Measurements from ENCODE around the gene CDCA7L.

Gene CDCA7L, protein sequence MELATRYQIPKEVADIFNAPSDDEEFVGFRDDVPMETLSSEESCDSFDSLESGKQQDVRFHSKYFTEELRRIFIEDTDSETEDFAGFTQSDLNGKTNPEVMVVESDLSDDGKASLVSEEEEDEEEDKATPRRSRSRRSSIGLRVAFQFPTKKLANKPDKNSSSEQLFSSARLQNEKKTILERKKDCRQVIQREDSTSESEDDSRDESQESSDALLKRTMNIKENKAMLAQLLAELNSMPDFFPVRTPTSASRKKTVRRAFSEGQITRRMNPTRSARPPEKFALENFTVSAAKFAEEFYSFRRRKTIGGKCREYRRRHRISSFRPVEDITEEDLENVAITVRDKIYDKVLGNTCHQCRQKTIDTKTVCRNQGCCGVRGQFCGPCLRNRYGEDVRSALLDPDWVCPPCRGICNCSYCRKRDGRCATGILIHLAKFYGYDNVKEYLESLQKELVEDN
- total RNA-seq: 5.6 to 17.1 reads per million in 2 donors

DNA sequence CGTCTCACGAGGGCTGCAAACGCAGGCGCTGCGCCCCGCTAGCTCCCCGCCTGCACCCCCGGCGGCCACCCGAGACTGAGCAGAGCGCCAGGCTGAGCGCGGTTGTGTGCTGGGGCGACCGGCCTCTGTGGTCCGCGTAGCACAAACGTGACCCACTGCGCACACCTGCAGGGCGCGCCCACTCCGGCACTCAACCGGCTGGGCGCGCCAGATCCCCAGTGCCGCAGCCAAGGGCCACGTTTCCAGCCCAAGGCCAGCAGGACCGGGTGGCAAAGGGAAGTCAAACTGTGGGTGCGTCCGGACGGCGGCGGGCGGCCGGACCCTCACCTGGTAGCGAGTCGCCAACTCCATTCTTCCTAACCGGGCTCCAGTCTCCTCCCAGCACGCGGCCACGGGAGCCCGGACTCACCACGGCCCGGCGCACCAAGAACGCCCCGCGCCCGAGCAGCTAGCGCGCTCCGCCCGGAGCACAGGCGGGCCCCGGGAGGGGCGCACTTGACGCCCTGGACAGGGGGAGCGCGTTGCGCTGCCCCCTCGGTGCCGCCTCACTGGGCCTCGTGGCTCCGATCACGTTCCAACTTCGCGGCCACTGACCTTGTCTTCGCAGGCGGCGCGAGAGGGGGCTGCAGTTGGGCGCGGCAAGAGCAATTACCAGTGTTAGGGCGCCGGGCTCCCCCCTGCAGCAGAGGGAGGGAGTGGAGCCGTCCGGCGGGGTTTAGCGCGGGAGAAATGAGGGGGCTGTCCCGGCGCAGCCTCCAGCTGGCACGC, at the start of gene CDCA7L:
TSS of gene CDCA7L (minus strand) at position 446 of the 768 bp plus-strand sequence. CDS start at position 351, 95 bp downstream.
- peak; percentile 1 for DNase-seq

DNA sequence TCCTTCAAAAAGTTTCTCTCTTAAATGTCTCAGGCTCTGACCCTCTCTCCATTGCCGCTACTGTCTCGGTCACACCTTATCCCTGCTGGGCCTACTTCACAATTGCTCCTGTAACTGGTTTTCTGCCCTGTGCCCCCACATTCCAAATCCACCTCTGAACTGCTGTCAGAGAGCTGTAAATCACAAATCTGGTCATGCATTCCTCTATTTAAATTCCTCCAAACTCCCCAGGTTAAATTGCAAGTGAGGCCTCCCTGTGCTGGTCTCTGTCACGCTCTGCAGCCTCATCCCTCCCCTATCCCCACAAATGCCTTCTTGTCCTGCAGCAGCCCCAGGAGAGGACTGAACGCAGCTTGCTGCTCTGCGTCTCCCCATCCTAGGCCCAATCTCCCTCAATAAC, 40.4 kb upstream of the CDCA7L start:
- no peak for DNase-seq

DNA sequence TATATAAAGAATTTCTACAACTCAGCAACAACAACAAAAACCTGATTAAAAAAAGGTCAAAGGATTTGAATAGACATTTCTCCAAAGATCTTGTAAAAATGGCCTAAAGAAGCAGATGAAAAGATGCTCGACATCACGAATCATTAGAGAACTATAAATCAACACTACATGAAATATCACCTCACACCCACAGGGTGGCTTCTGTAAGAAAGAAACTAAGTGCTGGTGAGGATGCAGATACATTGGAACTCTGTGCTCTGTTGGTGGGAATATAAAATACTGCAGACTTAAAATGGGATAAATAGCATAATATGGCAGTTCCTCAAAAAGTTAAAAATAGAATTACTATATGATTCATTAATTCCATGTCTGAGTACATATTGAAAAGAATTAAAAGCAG, 38.3 kb upstream of the CDCA7L start:
- DNase-seq: no peak

DNA sequence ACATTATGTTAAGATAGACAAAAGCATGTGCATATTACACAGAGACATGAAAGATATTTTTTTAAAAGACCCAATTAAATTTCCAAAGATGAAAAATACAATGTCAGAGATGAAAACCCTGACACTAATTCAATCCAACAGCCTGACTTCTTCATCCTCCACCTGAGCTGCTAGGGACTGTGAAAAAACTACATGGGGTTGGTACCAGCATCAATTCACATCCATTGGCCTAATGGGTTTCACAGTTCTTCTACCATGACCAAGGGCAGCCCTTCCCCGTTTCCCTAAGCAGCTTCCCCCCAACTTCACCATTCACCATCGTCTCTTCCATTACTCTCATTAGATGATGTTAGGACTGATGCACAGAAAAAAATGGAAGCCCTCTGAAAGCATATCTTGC, 37.4 kb upstream of the CDCA7L start:
- no peak for DNase-seq

DNA sequence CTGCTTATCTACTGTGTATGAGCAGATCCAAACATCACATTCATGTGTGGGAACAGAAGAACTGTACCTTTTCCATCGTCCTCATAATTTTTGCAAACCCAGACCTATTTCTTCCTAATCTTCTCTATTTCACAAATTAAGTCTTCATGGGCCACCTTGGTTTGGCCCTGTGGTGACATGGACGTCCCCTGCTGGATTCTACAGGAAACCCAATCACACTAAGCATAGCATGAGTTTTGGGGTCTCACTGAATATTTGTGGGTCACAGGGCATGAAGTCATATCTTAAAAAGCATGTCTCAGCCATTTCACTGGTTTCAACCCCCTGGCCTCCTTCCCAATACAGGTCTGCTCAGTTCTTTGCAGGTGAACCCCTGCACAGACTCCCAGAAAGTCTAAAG, 35.8 kb upstream of the CDCA7L start:
- DNase-seq: no peak

DNA sequence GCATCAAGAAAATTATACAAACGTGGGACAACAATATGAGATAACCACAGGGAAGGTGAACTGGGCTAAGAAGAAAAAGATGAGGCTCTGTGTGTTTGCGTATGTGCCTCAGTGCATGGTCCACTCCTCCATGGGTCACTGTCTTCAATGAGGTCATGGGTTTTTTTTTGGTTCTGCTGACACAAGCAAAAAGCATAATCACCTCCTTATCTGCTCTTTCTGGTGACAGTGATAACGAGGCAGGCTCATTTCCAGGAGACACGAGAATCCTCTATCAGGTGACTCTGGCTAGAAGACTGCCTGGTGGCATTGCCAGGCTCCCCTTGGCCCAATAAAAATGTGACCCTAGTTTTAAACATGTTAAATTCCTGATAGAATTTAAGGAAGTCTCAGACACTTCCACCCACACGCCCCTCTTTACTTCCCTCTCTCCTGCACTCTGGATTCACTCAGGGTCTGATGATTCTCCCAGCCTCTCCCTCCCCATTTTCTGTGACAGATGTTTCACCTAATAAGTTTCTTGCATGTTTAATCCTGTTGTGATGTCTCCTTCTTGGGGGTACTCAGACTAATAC, 35.3 kb upstream of the CDCA7L start:
- DNase-seq: no peak

DNA sequence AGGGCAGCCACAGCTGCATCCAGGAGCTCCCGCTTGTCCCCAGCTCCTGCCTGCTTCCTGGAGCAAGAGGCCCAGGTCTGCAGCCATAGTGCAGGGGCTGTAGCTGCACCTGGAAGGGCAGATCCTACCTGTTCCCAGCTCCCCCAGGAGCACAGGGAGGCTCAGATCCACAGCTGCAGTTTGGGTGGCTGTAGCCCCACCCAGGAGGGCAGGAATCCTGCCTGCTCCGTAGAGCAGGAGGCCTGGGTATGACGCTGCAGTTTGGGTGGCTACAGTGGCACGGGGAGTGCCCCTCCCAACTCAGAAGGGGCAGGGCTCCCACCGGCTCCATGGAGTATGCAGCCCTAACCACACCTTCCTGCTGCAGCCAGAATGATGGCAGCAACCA, 26.7 kb upstream of the CDCA7L start:
- DNase-seq: no peak

DNA sequence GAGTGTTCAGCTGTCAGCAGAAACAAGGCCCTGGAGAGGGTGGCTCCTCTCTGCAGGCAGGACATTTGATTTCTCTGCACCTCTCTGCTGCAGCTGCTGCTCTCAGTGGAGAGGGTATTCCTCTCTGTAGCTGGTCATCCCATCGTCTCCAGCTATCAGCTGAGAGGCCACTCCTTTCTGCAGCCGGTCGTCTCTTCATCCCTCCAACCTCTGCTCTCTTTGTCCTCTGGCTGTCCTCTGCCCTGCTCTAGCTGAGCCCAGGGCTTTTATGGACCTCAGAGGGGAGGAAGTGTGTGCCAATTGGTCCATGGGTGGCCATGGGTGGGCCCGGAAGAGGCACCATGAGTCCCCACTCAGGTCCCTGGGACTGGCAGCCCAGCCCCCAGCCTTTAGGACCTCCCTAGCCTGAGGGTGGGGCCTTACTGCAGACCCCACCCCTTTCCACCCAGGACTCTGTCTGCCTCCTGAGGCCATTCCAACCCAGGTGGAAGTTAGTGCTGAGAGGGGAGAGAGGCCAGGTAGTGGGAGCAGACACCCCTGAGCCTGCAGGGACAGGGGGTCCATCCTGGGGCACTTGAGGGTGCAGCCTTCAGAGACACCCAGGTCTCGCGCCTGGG, 26.2 kb upstream of the CDCA7L start:
- no peak for DNase-seq

DNA sequence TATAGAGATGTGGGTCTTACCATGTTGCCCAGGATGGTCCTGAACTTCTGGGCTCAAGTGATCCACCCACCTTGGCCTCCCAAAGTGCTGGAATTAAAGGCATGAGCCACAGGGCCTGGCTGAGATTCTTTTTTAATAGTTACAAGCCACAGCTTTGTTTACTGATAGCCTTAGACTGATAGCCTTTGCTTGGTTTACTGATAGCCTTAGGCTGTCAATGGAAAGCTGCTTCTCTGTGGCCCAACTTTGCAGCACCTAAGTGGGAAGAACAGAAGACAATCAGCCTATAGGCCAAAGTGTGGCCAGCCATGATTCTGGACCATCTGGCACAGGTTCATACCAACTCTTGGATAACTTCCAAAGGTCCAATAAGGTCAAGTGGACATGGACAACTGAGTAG, 24.1 kb upstream of the CDCA7L start:
- DNase-seq: no peak

DNA sequence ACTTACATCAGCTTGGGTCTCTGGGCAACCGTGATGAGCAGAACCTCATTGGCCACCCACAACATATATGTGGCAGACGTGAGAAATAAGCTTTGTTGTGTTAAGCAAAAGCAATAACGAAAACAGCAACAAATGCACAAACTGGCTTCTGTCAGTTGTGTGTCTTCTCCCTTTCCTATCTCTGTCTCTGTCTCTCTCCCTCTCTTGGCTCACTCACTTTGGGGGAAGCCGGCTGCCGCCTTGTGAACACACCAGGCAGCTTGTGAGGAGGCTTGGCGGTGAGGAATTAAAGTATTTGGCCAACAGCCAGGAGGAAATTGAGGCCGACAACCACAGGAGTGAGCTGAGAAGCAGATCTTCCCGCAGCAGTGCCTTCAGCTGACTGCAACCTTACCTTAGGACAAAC, 21.9 kb upstream of the CDCA7L start:
- DNase-seq: peak; percentile 1

DNA sequence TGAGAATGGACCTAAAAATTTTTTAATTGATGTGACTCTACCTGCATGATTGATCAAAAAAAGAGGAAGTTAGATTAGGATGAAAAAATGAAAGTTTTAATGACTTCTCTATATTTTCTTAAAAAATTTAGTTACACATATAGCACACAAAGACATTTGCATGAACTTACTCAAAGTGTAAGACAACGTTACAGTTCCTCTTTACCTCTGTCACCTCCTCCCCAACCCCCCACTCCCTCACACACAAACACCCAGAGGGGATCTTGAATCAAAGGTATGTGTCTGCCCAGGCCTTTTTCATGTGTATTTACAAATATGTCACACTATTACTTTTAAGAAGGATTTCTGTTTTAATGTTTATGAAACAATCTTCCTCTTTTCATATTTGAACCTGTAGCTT, 20.6 kb upstream of the CDCA7L start:
- no peak for DNase-seq

DNA sequence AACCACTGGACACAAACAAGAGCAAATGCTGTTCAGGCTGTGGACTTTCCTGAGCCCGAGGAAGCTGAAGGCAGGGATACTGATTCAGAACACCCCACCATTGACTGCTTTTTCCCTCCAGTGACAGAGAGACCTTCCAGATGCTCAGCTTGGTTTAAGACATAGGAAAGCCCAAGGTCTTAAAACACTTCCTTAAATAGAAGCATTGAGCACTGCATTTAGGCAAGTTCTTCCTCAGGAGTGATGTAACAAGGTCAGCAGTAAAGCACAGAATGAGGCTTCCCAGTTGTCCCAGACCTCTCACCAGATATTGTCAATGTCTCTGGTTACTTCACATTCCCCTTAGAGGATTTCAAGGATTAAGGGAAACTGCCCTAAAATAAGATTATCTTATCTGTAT, 19.6 kb upstream of the CDCA7L start:
- DNase-seq: no peak

DNA sequence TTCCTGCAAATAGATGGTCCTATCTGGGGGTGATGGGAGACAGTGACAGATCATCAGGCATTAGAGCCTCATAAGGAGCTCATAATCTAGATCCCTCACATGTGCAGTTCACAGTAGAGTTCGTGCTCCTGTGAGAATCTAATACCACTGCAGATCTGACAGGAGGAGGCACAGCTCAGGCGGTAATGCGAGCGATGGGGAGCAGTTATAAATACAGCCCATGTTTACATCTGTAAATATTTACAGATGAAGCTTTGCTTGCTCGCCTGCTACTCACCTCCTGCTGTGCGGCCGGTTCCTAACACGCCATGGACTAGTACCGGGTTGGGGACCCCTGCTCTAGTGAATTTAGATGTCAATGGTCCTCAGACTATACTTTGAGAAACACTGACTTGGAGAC, 17.0 kb upstream of the CDCA7L start:
- DNase-seq: no peak

DNA sequence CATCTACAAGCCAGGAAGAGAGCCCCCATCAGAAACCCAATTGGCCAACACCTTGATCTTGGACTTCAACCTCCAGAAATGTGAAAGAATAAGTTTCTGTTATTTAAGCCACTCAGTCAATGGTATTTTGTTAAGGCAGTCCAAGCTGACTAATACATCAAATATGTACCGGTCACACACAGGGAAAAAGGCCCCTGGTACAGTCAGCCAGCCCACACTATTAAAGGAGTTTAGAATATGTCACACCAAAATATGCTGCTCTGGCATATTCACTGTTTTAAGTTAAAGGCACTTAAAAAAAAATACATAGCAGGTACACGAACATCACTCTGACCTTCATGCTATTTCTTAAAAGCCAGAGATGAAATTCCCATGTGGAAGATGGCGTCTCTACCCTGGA, 15.2 kb upstream of the CDCA7L start:
- no peak for DNase-seq

DNA sequence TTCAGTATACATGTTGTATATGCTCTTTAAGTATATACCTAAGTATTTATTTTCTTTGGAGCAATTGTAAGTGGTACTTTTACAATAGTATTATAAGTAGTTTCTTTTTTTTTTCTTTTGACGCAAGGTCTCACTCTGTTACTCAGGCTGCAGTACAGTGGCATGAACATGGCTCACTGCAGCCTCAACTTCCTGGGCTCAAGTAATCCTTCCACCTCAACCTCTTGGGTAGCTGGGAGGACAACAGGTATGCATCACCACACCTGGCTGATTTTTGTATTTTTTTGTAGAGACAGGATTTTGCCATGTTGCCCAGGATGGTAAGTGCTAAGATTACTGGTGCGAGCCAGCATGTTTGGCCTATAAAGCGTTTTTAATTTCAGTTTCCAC, 13.7 kb upstream of the CDCA7L start:
- DNase-seq: no peak

DNA sequence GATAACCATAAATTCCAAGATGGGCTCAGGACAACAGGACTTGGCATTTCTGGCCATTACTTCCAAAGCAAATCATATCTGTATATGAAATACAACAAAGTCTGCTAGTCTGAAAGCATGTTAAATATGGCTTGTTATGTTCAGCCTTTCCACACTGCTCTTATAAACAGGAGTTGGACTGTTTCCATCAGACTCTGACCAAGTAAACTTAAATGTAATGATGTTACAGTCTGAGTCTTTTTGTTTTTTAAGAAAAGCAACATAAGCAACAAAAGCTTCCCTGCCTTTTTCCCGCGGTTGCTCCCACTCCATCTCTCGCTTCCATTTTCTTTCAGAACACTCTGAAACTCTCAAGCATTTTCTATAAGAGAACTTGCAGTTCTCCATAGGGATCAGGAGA, 8.1 kb upstream of the CDCA7L start:
- DNase-seq: no peak

DNA sequence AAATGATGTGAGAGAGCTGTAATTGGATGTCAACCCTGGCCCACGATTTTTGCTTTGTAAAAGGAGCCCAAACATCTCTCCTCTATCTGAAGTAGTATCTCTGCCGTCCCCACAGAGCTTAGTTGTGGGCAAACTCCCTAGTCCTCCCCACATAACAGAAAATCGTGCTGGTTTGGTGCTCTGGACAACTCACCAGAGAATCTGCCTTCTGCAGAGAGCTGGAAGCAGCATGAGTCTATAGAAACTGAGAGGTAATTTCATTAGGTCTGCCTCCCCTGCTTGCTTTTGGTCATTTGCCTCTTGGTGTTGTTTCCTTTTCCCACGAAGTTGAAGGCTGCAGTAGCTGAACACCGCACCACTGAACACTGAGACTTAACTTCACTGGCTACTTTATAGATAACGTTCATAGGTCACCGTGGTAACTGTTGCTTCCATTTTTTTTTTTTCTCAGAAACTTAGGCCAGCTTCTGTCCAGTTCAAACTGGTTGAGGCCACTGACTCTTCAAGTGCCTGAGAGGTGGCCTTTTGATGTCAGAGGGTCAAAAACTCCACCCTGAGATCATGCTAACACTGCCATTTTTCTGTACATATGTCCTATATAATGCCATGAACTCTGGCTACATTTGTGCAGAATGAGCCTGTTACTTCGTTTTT, 3.3 kb upstream of the CDCA7L start:
- DNase-seq: no peak

DNA sequence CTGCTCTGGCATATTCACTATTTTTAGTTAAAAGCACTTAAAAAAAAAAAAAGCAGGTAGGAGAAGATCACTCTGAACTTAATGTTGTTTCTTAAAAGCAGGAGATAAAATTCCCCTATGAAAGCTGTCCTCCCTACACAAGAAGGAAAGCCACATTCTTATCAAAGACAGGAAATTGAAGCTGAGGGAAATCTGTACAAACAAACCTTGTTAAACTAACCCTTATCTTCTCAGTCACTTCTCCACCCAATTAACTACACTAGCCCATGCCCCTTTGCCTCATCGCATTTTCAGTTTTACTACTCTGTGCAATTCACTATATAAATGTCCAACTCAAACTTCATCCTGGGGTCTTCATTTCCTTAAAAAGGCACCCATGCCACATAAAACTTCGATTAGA, 2.7 kb upstream of the CDCA7L start:
- no peak for DNase-seq

DNA sequence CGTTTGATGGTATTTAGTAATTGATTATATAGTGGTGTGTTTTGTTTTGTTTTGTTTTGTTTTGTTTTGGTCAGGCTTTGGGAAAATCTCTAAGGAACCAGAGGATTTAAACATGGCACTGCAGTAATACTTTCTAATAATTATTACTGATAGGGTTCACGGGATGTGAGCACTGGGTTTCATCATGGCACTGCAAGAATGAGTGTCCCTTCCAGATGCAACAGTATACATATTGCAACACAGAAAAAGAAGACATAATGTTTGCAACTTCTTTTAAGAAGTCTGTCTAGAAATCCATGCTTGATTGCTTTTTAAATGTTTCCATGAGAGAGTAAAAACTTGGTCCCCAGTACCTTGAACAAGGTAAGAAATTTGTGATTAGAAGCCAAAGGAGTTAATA, 2.2 kb upstream of the CDCA7L start:
- DNase-seq: no peak

DNA sequence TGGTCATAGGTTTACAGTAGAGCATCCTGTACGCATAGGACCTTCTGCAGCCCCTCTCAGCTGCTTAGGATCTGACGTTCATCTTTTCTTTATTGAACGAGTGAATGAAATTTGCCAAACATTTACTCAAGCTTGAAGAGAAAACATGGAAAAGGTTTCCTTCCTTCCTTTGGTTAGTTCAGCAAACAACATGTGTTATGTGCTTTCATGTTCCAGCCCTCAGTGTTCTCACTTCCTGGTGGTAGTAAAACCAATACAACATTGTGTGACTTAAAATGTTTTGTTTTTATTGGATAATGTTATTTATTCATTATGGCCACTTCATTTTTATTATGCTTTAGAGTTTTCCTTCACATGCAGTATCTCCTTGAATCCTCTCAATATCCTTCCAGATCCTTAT, 1.4 kb upstream of the CDCA7L start:
- no peak for DNase-seq

DNA sequence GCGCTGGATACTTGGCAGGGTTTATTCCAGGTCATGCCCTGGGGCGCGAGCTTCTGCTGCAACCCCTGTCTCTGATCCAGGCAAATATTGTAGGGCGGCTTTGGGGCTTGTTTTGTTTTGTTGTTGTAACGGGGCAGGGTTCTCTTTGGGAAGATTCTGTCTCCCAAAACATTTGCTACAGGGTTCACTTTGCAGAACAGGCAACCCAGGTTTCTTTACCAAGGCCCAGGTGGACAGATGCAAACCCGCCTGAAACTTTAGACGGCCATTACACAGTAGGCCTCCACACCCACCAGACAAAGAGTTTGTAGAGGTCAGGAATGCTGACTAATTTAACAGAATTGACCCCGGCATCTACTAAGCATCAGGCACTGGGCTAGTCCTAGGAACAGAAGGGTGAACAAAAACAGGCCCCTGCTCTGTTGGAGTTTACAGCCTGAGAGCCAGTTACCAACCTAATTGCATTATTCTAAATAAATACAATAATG, 567 bp upstream of the CDCA7L start:
- no peak for DNase-seq

DNA sequence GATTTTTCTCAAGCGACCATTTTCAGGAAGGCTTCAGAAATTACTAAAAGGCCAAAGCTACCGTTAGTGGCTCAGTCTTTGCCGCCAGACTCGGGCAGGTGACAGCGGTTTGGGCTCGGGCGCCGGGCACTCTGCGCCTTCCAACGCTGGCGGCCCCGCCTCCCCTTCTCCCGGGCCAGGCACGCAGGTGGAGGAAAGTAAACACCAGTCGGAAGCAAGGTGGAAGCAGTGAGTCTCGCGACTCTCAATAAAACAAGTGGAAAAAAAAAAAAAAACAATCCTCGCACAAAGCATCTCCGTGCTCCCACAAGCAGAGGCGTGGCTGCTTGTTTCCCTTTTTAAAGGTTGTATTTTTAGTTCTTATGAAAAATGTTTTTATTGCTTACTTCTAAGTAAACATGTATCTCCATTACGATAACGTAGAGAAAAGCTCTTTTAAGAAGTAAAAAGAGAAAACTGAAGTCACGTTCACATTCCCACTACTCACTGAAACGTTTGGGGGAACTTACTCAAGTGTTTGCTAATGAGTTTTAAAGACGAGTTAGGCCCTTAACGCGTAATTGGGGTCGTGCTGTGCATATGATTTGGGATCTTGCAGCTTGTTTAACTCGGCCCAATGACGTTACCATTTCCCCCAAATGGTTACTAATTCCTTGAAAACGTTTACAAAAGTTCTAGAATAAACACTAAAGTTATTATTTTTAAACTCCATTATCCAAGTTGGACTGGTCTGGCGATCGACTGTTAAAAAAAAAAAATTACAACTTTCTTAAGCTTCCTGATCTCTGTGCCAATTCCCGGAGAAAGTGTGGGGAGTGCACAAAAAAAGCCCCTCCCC, 864 bp downstream of the CDCA7L start:
- peak; percentile 1 for DNase-seq
